AG08395 (cell line): Measurements from ENCODE around the gene CFAP107.
"Not testable (repeated sequence)": the region's sequence is repeated elsewhere in the genome, so short reads cannot be mapped to it uniquely, and the experiment has no call there.

Experiments used
- DNase-seq: peaks from one replicate; pipeline ENCODE4 v3.0.0; 2012; ENCODE audit warnings: mixed read lengths, low spot score

Gene CFAP107, protein sequence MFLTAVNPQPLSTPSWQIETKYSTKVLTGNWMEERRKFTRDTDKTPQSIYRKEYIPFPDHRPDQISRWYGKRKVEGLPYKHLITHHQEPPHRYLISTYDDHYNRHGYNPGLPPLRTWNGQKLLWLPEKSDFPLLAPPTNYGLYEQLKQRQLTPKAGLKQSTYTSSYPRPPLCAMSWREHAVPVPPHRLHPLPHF

DNA sequence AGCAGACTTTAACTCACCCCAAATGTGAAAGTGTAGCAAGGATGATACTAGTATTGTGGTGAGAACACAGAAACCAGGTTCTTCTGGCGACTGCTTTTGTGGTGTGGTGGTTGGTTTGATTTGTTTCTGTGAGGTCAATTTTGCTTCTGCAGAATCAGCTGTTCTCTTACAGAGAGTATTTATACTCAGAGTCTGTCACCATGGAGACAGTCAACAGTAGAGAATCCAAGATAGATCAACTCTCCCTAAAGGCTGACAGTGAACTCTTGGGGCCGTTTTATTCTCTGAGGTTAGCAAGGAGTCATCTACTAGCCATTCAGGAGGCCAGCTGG is at the start of gene CFAP107:
Gene CFAP107, plus strand, starts transcription at position 209 of the 332 bp plus-strand sequence. CDS start 231 bp downstream, outside the sequence.
- peak; percentile 32 for DNase-seq

GRCh38 chr1:12696658-12697057 is 49.3 kb upstream of the CFAP107 start:
- DNase-seq, result no peak

GRCh38 chr1:12697397-12697796 is 48.6 kb upstream of the CFAP107 start:
- peak; percentile 58 for DNase-seq

GRCh38 chr1:12703821-12704451 is 42.1 kb upstream of the CFAP107 start:
- DNase-seq, result no peak

GRCh38 chr1:12706061-12706460 is 39.9 kb upstream of the CFAP107 start:
- no peak for DNase-seq

DNA sequence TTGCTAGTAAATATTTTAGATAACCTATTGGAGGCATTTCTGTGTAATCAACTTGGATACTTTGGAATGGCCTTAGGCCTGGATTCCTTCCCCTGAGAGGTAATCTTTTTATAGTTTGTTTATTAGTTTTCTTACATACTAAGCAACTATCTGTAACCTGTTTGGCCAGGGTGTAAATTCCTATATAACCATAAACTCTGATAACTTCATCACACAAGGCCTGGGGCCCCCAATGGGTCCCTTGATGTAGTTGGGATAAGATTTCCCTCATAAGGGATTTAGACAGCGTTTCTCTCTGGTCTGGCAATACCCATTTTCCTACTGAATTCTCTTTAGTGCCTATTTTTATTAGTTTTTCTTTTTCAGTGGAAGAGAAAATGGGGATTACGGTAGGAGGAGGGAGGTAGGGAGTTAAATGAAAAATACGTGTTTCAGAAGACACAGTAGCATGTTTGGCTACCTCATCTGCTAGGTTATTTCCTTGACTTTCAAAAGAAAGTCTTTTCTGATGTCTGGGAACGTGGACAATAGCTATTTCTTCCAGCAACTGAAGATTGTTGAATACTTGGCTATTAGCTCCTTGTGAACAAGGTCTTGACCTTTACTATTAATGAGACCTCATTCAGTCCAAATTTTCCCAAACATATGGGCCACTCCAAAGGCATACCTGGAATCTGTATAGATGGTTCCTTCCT is 37.5 kb upstream of the CFAP107 start:
- DNase-seq, result no peak

DNA sequence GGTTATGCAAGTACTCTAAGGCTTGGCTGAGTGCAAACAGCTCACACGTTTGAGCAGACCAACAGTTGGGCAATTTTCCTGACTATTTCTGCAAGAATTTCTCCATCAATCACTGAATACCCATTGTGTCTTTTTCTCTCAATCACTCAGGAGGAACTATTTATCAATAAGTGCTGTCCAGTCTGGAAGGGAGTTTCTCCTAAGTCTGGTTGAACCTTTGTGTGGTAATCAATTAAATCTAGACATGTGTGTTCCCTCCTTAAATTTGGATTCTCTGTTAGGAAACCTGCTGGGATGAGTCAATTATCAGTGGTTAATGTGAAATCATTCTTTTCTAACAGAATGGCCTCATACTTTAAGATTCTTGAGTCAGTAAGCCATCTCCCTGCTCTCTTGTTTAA is 36.9 kb upstream of the CFAP107 start:
- DNase-seq, result peak; percentile 9

DNA sequence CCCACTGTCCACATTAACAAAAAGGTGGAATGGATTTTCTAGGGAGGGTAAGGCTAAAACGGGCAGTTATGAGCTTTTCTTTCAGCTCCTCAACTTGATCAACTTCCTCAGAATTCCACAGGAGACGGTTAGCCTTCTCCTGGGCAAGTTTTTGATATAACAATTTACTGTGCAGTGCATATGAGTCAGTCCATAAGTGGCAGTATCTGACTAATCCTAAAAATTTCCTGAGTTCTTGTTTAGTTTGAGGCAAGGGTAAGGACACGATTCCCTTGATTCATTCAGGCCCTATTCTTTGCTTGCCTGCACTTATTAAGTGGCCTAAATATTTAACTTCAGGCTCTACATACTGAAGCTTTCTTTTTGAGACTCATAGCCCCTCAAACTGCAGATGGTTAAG is 36.3 kb upstream of the CFAP107 start:
- DNase-seq, result no peak

DNA sequence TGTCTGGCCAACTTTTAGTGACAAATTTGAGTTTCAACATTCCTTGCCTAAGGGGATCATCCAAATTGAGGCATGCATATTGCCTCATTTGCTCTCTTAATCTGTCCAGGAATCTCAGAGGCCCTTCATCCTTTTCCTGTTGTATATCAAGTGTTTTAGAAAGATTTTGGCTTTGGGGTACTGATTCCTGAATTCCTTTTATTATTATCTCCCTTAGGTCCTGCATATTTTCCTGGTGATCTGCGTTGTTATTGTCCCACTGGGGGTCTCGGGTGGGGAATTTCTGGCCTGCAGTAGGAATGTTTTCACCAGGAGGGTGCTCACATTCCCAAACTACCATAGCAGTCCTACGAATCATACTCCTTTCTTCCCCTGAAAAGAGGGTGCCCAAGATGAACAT is 34.5 kb upstream of the CFAP107 start:
- peak; percentile 18 for DNase-seq

DNA sequence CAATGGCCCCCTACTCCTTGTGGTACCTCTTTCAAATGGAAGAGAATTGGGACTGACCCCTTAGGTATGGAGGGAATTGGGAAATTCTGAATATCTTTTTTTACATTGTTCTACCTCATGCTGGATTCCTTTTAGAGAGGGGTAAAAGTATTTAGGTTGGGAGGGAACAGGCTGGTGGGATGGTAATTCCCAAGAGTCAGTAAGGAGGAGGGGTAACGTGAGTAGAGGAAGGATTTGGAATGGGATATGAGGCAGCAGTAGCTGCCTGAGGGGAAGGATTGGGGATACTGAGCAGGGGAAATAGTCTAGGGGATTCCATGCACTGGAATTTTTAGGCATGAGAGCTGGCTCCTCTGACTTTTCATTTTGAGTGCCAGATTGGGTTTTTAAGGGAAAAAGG is 33.9 kb upstream of the CFAP107 start:
- DNase-seq, result no peak

GRCh38 chr1:12712929-12713328 is 33.1 kb upstream of the CFAP107 start:
- no peak for DNase-seq

DNA sequence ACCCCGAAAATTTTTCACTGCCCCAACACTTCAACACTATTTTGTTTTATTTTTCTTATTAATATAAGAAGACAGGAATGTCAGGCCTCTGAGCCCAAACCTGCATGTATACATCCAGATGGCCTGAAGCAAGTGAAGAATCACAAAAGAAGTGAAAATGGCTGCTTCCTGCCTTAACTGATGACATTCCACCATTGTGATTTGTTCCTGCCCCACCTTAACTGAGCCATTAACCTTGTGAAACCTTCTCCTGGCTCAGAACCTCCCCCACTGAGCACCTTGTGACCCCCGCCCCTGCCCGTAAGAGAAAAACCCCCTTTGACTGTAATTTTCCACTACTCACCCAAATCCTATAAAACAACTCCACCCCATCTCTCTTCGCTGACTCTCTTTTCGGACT is 32.3 kb upstream of the CFAP107 start:
- not testable (repeated sequence) for DNase-seq

GRCh38 chr1:12714710-12715475 is 31.1 kb upstream of the CFAP107 start:
- no peak for DNase-seq

DNA sequence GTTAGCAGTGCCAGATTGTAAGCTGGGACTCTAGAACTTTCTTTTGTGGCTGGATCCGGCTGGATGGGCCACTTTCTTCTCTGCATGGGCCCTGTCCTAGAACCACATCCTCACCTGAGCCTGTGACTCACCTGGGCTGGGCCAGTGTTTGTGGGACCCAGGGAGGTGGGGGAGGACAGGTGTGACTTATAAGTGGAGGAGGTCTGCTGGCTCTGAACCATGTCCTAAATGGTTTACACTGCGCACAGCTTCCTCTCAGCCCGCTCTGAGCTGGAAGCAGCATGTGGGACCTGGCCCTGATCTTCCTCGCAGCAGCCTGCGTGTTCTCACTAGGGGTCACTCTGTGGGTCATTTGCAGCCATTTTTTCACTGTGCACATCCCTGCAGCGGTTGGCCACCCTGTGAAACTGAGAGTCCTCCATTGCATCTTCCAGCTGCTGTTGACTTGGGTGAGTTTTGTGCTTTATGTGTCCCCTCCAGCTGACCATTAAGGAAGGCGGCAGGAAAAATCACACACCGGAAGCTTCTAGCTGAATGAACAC is 30.0 kb upstream of the CFAP107 start, which contains the start of gene AADACL3:
Gene AADACL3, plus strand, starts transcription at position 215 of the 542 bp plus-strand sequence. Its CDS starts 67 bp downstream, at position 282.
- no peak for DNase-seq

DNA sequence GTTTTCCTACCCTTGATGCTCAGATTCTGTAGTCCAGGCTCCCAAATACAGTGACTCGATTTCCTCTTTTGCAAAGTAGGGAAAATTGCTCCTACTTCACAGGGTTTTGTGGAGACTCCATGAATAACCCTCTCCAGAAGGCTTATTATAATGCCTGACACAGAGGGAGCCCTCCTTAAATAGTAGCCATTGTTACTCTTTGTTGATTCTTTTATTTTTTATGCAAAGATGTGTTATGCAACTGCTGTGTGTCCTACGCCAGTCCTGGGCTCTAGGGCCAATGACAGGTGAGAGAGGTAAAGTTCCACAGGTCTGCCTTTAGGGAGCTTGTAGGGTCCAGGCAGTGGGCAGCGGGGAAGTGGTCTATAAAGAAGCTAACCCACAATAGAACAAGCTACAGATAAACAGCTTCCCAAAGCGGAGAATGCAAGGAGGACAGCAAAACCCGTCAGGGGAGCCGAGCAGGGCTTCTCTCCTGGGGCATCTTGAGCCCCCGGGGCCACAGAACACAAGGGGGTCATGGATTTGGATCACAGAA is 28.6 kb upstream of the CFAP107 start:
- DNase-seq, result no peak

GRCh38 chr1:12722626-12723025 is 23.4 kb upstream of the CFAP107 start:
- no peak for DNase-seq

GRCh38 chr1:12728391-12728790 is 17.6 kb upstream of the CFAP107 start:
- DNase-seq, result no peak

DNA sequence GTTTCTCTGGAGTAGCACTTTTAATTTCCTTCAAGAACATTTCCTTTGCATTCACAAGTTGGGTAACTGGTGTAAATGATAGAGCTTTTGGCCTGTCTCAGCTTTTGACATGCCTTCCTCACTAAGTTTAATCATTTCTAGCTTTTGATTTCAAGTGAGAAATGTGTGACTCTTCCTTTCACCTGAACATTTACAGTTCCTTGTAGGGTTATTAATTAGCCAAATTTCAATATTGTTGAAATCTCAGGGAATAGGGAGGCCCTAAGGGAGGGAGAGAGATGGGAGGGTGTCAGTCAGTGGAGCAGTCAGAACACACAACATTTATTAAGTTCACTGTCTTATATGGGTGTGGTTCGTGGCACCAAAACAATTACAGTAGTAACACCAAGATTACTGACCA is 15.8 kb upstream of the CFAP107 start:
- DNase-seq, result no peak

GRCh38 chr1:12731084-12731483 is 14.9 kb upstream of the CFAP107 start:
- DNase-seq, result not testable (repeated sequence)

GRCh38 chr1:12734651-12735050 is 11.3 kb upstream of the CFAP107 start:
- no peak for DNase-seq

- no peak for DNase-seq
These were observed 7.1 kb upstream of the CFAP107 start for GRCh38 chr1:12738934-12739333.

DNA sequence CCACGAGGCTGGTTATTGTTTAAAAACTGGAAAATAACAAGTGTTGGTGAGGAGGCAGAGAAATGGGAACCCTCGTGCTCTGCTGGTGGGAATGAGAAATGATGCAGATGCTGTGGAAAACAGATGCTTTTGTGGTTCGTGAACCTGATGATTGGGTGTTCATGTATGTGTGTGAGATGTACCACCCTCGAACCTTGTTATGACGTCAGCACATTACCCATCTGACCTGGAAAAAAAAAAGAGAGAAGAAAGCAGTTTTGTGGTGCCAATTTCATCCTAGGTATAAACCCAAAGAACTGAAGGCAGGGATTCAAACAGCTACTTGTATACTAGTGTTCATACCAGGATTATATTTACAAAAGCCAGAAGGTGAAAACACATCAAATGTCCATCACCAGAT is 6.4 kb upstream of the CFAP107 start:
- no peak for DNase-seq
